ENCODE results near the gene EFS. TPM values are rescaled to one million over a fixed set of nuclear protein-coding genes. Genes with fewer than 3 reads are reported as not detected.
"Not testable (repeated sequence)": the region's sequence is repeated elsewhere in the genome, so short reads cannot be mapped to it uniquely, and the experiment has no call there.

Gene EFS
- total and polyA plus RNA-seq, 2 donors from 2014 or later: 5.5 to 5.6 TPM

DNA sequence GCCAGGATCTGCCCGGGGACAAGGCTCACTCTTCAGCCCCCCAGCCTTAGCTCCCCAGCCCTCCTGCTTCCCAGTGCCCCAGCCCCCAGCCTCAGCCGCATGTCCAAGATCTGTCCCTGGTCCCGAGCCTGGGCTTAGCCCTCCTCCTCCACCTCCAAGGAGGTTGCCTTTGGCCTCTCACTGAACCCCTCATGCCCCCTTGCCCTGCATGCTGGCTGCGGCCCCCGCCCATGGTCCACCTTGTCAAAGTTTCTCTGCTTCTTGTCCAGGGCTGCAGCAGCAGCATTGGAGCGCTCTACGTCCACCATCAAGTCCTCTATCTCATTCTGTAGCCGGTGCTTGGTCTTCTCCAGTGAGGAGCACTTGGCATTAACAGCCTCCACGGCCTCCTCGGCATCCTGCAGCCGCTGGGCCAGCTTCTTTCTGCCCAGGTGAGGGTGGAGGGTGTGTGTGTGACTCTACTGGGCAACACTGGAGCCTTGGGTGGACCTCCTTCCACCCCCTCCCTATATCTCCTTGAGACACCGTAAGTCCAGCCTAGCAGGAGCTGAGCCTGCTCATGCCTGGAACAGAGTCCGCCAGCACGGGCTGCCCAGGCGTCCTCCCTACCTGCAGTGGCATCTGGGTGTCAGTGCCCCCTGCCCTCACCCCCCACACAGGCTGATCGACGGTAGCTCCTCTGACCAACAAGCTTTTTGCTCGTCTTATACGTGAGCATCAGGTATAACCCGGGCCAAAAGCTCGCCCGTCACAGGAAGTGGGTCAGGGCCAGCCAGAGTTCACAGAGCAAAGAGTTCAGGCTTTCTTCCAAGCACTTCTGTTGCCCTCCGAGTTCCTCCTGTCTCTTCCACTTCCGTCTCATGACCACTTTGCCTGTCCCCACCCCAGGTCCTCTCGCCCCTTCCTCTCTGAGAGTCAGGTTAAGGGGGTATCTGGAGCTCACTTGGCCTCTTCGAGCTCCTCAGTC is 23.2 kb upstream of the EFS start:
- Histone ChIP-seq H3K9ac (ENCODE audit: low read length in 3 of 3) (no peak overlapping the region), H3K27ac (ENCODE audit: low read depth in 2 of 2, low read length in 2 of 2) (no peak overlapping the region), H3K4me1 (ENCODE audit: control insufficient read depth in 2 of 3, insufficient read depth in 2 of 3, low read depth in 1 of 3, low read length in 3 of 3) (no peaks in the 10 kb centered on the region), H3K36me3 (ENCODE audit: control insufficient read depth in 2 of 3, insufficient read depth in 3 of 3, low read length in 3 of 3) (no peaks in the 10 kb centered on the region), H3K9me3 (ENCODE audit: control insufficient read depth in 2 of 3, insufficient read depth in 1 of 3, low read length in 3 of 3) (no peaks in the 10 kb centered on the region), H3K4me3 (ENCODE audit: low read length in 3 of 3) (no peak overlapping the region), H3K27me3 (ENCODE audit: control insufficient read depth, insufficient read depth, low read length) (no peaks in the 10 kb centered on the region)
- intact Hi-C loops (cut with DNase I): no loop called here
- TF ChIP-seq, protein P1, sequence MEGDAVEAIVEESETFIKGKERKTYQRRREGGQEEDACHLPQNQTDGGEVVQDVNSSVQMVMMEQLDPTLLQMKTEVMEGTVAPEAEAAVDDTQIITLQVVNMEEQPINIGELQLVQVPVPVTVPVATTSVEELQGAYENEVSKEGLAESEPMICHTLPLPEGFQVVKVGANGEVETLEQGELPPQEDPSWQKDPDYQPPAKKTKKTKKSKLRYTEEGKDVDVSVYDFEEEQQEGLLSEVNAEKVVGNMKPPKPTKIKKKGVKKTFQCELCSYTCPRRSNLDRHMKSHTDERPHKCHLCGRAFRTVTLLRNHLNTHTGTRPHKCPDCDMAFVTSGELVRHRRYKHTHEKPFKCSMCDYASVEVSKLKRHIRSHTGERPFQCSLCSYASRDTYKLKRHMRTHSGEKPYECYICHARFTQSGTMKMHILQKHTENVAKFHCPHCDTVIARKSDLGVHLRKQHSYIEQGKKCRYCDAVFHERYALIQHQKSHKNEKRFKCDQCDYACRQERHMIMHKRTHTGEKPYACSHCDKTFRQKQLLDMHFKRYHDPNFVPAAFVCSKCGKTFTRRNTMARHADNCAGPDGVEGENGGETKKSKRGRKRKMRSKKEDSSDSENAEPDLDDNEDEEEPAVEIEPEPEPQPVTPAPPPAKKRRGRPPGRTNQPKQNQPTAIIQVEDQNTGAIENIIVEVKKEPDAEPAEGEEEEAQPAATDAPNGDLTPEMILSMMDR (IDR thresholded peaks at IDR 0.05; ENCODE audit: borderline replicate concordance, extremely low read depth, insufficient read depth): no peak
- FAIRE-seq (no peak), DNase-seq (no peak)

DNA sequence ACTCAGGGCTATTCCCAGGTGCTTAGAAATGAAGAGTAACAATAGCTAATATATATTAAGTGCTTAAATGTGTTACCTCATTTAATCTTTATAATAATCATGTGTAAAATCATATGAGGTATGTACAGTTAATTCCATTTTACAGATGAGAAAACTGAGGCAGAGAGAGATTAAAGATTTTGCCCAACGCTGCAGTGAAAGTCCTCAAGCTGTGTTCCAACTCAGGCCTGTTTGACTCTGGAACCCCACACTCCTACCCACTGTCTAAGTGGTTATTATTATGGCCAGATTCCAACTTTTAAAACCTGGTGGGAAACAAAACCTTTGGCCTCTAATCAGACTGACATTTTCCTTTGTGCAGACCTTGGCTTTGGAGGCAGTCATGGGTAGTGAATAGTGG is 22.0 kb upstream of the EFS start:
- no peak for FAIRE-seq
- H3K9ac ChIP-seq (ENCODE audit: low read length in 3 of 3): no peak overlapping the region
- TF ChIP-seq, protein P1 (IDR thresholded peaks at IDR 0.05; ENCODE audit: borderline replicate concordance, extremely low read depth, insufficient read depth): no peak

DNA sequence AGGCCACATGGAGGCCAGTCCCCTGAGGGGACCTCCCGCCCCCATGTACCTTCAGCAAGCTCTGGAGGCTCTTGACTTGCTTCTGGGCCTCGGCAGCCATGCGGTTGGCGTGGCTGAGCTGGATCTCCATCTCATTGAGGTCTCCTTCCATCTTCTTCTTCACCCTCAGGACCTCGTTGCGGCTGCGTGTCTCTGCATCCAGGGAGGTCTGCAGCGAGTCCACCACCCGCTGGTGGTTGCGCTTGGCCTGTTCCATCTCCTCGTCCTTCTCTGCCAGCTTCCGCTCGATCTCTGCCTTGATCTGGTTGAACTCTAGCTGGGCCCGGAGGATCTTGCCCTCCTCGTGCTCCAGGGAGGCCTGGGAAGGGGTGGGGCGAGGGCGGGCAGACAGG is 21.3 kb upstream of the EFS start:
- intact Hi-C loops (cut with DNase I); FAIRE-seq; H3K9ac ChIP-seq (ENCODE audit: low read length in 3 of 3): not testable (repeated sequence)

More for the DNA sequence above, 22.0 kb upstream of the EFS start:
- Histone ChIP-seq H3K36me3 (ENCODE audit: control insufficient read depth in 2 of 3, insufficient read depth in 3 of 3, low read length in 3 of 3) (no peaks in the 10 kb centered on the region), H3K9me3 (ENCODE audit: control insufficient read depth in 2 of 3, insufficient read depth in 1 of 3, low read length in 3 of 3) (no peaks in the 10 kb centered on the region), H3K27me3 (ENCODE audit: control insufficient read depth, insufficient read depth, low read length) (no peaks in the 10 kb centered on the region), H3K4me3 (ENCODE audit: low read length in 3 of 3) (no peak overlapping the region), H3K4me1 (ENCODE audit: control insufficient read depth in 2 of 3, insufficient read depth in 2 of 3, low read depth in 1 of 3, low read length in 3 of 3) (no peaks in the 10 kb centered on the region), H3K27ac (ENCODE audit: low read depth in 2 of 2, low read length in 2 of 2) (no peak overlapping the region)
- no peak for DNase-seq
- intact Hi-C loops (cut with DNase I): no loop called here

DNA sequence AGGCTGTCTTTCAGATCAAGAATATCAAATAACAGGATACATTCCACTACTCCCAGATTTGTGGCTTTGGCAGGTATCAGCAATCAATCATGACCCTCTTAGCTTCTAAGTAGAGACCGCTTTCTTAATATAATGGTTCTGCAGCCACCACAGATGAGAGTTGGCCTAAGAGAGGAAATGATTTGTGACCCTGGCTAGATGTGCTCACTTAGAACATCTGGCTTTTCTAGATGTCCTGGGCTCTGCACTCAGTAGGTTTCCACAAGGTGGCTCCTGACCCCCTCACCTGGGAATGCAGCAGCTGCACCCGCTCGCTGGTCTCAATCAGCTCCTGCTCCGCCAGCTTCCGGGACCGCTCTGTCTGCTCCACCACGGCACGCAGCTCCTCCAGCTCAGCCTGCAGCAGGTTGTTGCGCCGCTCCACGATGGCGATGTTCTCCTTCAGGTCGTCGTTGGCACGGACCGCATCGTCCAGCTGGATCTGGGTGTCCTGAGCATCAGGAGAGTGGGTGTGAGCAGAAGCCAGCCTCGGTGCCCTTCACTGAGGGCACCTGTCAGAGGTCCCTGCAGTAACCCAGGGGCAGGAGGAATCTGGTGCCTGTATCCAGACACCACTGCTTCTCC is 20.8 kb upstream of the EFS start:
- Histone ChIP-seq H3K4me3 (ENCODE audit: low read length in 3 of 3) (no peak overlapping the region), H3K9me3 (ENCODE audit: control insufficient read depth in 2 of 3, insufficient read depth in 1 of 3, low read length in 3 of 3) (no peaks in the 10 kb centered on the region), H3K36me3 (ENCODE audit: control insufficient read depth in 2 of 3, insufficient read depth in 3 of 3, low read length in 3 of 3) (no peaks in the 10 kb centered on the region), H3K9ac (ENCODE audit: low read length in 3 of 3) (no peak overlapping the region), H3K4me1 (ENCODE audit: control insufficient read depth in 2 of 3, insufficient read depth in 2 of 3, low read depth in 1 of 3, low read length in 3 of 3) (no peaks in the 10 kb centered on the region), H3K27me3 (ENCODE audit: control insufficient read depth, insufficient read depth, low read length) (no peaks in the 10 kb centered on the region), H3K27ac (ENCODE audit: low read depth in 2 of 2, low read length in 2 of 2) (no peak overlapping the region)
- FAIRE-seq: no peak
- TF ChIP-seq, protein P1 (IDR thresholded peaks at IDR 0.05; ENCODE audit: borderline replicate concordance, extremely low read depth, insufficient read depth): no peak
- DNase-seq: peak in 4 of 5 donors; percentile 54 to 75 (median 62)
- intact Hi-C loops (cut with DNase I): no loop called here

More for the DNA sequence above, 21.3 kb upstream of the EFS start:
- not testable (repeated sequence) for H3K27ac ChIP-seq (ENCODE audit: low read depth in 2 of 2, low read length in 2 of 2); H3K4me3 ChIP-seq (ENCODE audit: low read length in 3 of 3); DNase-seq; H3K4me1 ChIP-seq (ENCODE audit: control insufficient read depth in 2 of 3, insufficient read depth in 2 of 3, low read depth in 1 of 3, low read length in 3 of 3); H3K27me3 ChIP-seq (ENCODE audit: control insufficient read depth, insufficient read depth, low read length); H3K9me3 ChIP-seq (ENCODE audit: control insufficient read depth in 2 of 3, insufficient read depth in 1 of 3, low read length in 3 of 3); H3K36me3 ChIP-seq (ENCODE audit: control insufficient read depth in 2 of 3, insufficient read depth in 3 of 3, low read length in 3 of 3)

Data from kidney (tissue), 14 donors.